ENCODE measurements around the gene GRB10. TPM values are rescaled to one million over a fixed set of nuclear protein-coding genes. Genes with fewer than 3 reads are reported as not detected.

GRB10 gene
- total RNA-seq, 1 donor from 2014 or later: 58.6 TPM

GRCh38 chr7:50621973-50622490 lies 160.7 kb downstream of the GRB10 start:
- no peaks in the 10 kb centered on the region for H3K4me1 ChIP-seq
- H3K4me3 ChIP-seq: no peak overlapping the region
- no peaks in the 10 kb centered on the region for H3K27me3 ChIP-seq
- DNase-seq (no peak), ATAC-seq (no peak)
- no peak for TF ChIP-seq CTCF (IDR thresholded peaks at IDR 0.05)
- no peaks in the 10 kb centered on the region for H3K9me3 ChIP-seq
- H3K36me3 ChIP-seq: peaks cover 20% of the 10 kb centered on the region
- intact Hi-C loops (cut with DNase I): no loop called here
- no peak overlapping the region for H3K27ac ChIP-seq

- DNase-seq: no peak
- H3K27ac ChIP-seq: no peak overlapping the region
- no peak for ATAC-seq
- H3K4me3 ChIP-seq: no peak overlapping the region
- H3K9me3 ChIP-seq: no peaks in the 10 kb centered on the region
- TF ChIP-seq CTCF (IDR thresholded peaks at IDR 0.05): no peak
- no peaks in the 10 kb centered on the region for H3K4me1 ChIP-seq
- H3K27me3 ChIP-seq: no peaks in the 10 kb centered on the region
- peaks cover 16% of the 10 kb centered on the region for H3K36me3 ChIP-seq
- intact Hi-C loops (cut with DNase I): no loop called here
Measured at GRCh38 chr7:50621206-50621605, 161.5 kb downstream of the GRB10 start.

- no peak overlapping the region for H3K27ac ChIP-seq
- ATAC-seq (no peak), DNase-seq (no peak)
- no peaks in the 10 kb centered on the region for H3K4me1 ChIP-seq
- intact Hi-C loops (cut with DNase I): no loop called here
- TF ChIP-seq CTCF (IDR thresholded peaks at IDR 0.05): no peak
- H3K9me3 ChIP-seq: no peaks in the 10 kb centered on the region
- H3K27me3 ChIP-seq: no peaks in the 10 kb centered on the region
- no peak overlapping the region for H3K4me3 ChIP-seq
- peaks cover 8% of the 10 kb centered on the region for H3K36me3 ChIP-seq
Measured at GRCh38 chr7:50620433-50620832, 162.3 kb downstream of the GRB10 start.

- intact Hi-C loops (cut with DNase I): no loop called here
- no peak for TF ChIP-seq CTCF (IDR thresholded peaks at IDR 0.05)
- H3K27me3 ChIP-seq: no peaks in the 10 kb centered on the region
- H3K36me3 ChIP-seq: peaks cover 1% of the 10 kb centered on the region
- H3K9me3 ChIP-seq: no peaks in the 10 kb centered on the region
- H3K4me1 ChIP-seq: no peaks in the 10 kb centered on the region
- no peak overlapping the region for H3K27ac ChIP-seq
- no peak overlapping the region for H3K4me3 ChIP-seq
- ATAC-seq (no peak), DNase-seq (no peak)
Measured at GRCh38 chr7:50619684-50620083, 163.0 kb downstream of the GRB10 start.

GRCh38 chr7:50618281-50618680 lies 164.4 kb downstream of the GRB10 start:
- TF ChIP-seq CTCF (IDR thresholded peaks at IDR 0.05): no peak
- peaks cover 15% of the 10 kb centered on the region for H3K36me3 ChIP-seq
- no peaks in the 10 kb centered on the region for H3K27me3 ChIP-seq
- ATAC-seq (no peak), DNase-seq (no peak)
- no peak overlapping the region for H3K4me3 ChIP-seq
- no peaks in the 10 kb centered on the region for H3K4me1 ChIP-seq
- no peak overlapping the region for H3K27ac ChIP-seq
- intact Hi-C loops (cut with DNase I): no loop called here
- no peaks in the 10 kb centered on the region for H3K9me3 ChIP-seq

GRCh38 chr7:50615519-50616080 lies 167.1 kb downstream of the GRB10 start:
- DNase-seq (no peak), ATAC-seq (no peak)
- Histone ChIP-seq H3K36me3 (peaks cover 42% of the 10 kb centered on the region), H3K4me1 (no peaks in the 10 kb centered on the region), H3K4me3 (no peak overlapping the region), H3K27ac (no peak overlapping the region), H3K9me3 (no peaks in the 10 kb centered on the region), H3K27me3 (no peaks in the 10 kb centered on the region)
- no peak for TF ChIP-seq CTCF (IDR thresholded peaks at IDR 0.05)
- intact Hi-C loops (cut with DNase I): no loop called here

All from upper lobe of right lung (tissue), 1 donor.